B cell (primary cell): ENCODE results near the gene DLG2. TPM values are rescaled to one million over a fixed set of nuclear protein-coding genes. Genes with fewer than 3 reads are reported as not detected.

Experiments used
- ATAC-seq: fragments of 200-7000 bp; cut with Tn5 transposase; one replicate; pipeline ENCODE4 v1.10.0; 2021; ENCODE audit warnings: low read depth, mild to moderate bottlenecking, moderate number of reproducible peaks, moderate library complexity
- CTCF ChIA-PET: fragments of 350-600 bp; sonication (Branson Sonifier 250); formaldehyde crosslinking; loops from one replicate; lab custom pipeline; 2021; ENCODE audit warnings: antibody characterized with exemption, inconsistent platforms; lab: Charles Lee
- POLR2A ChIA-PET: fragments of 350-600 bp; sonication (Branson Sonifier 250); formaldehyde crosslinking; loops from one replicate; lab custom pipeline; 2021; ENCODE audit warnings: antibody characterized with exemption; lab: Charles Lee
- DNase-seq: peaks from one replicate; pipeline ENCODE4 v3.0.0; 2013
- H2AFZ ChIP-seq: 2 replicates; pipeline ENCODE4 v1.6.1; 2012; ENCODE audit warnings: mild to moderate bottlenecking, low read depth, low read length; ENCODE audit not compliant: insufficient read depth, poor library complexity, severe bottlenecking
- H3K27ac ChIP-seq, 2 donors: 1 replicate in 1 of 2; 2 replicates in 1 of 2; pipeline ENCODE4 v1.5.1; 2012 to 2013; ENCODE audit warnings: low read length in 2 of 2, mild to moderate bottlenecking in 2 of 2, moderate library complexity in 1 of 2
- H3K27me3 ChIP-seq, 4 experiments: fragments of 200-600 bp in 1 of 4; sonication (generic) in 1 of 4; replicated peaks in 1 of 4; 1 replicate in 2 of 4; 2 replicates in 2 of 4; pipeline versions ENCODE4 v1.6.1 to v1.7.0; 2013 to 2016; ENCODE audit warnings: low read length in 3 of 4, mild to moderate bottlenecking in 2 of 4, mixed read lengths in 1 of 4, moderate library complexity in 1 of 4; ENCODE audit not compliant: insufficient read depth in 4 of 4, control insufficient read depth in 3 of 4; ENCODE audit errors: control extremely low read depth in 1 of 4
- H3K36me3 ChIP-seq, 2 experiments: replicated peaks in 1 of 2; 1 replicate in 1 of 2; 2 replicates in 1 of 2; pipeline versions ENCODE4 v1.6.1 to v1.7.1; 2013; ENCODE audit warnings: low read length in 1 of 2; ENCODE audit not compliant: insufficient read depth in 2 of 2, control insufficient read depth in 1 of 2; ENCODE audit errors: control extremely low read depth in 1 of 2, extremely low read depth in 1 of 2
- H3K4me1 ChIP-seq, 2 donors: fragments of 200-600 bp in 1 of 2; sonication (generic) in 1 of 2; 1 replicate in 1 of 2; 2 replicates in 1 of 2; pipeline versions ENCODE4 v1.5.1 to v1.6.1; 2013 to 2017; ENCODE audit warnings: low read length in 2 of 2; ENCODE audit not compliant: control insufficient read depth in 2 of 2, insufficient read depth in 2 of 2
- H3K4me2 ChIP-seq: replicated peaks from 2 replicates; pipeline ENCODE3; 2012; ENCODE audit warnings: mild to moderate bottlenecking, low read depth, low read length; ENCODE audit not compliant: poor library complexity, severe bottlenecking
- H3K4me3 ChIP-seq, 5 experiments: fragments of 200-600 bp in 1 of 5; sonication (generic) in 1 of 5; 1 replicate in 3 of 5; 2 replicates in 2 of 5; pipeline versions ENCODE4 v1.5.1 to v1.7.0; 2011 to 2016; ENCODE audit warnings: low read length in 4 of 5, mild to moderate bottlenecking in 4 of 5, low read depth in 2 of 5, control low read depth in 1 of 5, moderate library complexity in 1 of 5; ENCODE audit not compliant: insufficient read depth in 1 of 5; ENCODE audit errors: control extremely low read depth in 1 of 5, extremely low read depth in 1 of 5
- H3K79me2 ChIP-seq: fragments of 200-600 bp; sonication (generic); one replicate; pipeline ENCODE4 v1.6.0; 2016; ENCODE audit warnings: low read length; ENCODE audit not compliant: control insufficient read depth, insufficient read depth
- H3K9ac ChIP-seq: fragments of 200-600 bp; sonication (generic); 2 replicates; pipeline ENCODE4 v1.6.1; 2017; ENCODE audit warnings: mild to moderate bottlenecking, low read length, moderate library complexity
- H3K9me3 ChIP-seq, 3 donors: one replicate each; pipeline versions ENCODE4 v1.6.1 to v1.7.1; 2013; ENCODE audit warnings: low read length in 2 of 3; ENCODE audit not compliant: control insufficient read depth in 2 of 3, insufficient read depth in 1 of 3; ENCODE audit errors: control extremely low read depth in 1 of 3
- H4K20me1 ChIP-seq: 2 replicates; pipeline ENCODE4 v1.6.0; 2012; ENCODE audit warnings: mild to moderate bottlenecking, low read length; ENCODE audit not compliant: insufficient read depth, control insufficient read depth, poor library complexity, severe bottlenecking
- H3K27ac Mint-ChIP-seq: one replicate; pipeline ENCODE4 v1.8.0; 2021; ENCODE audit warnings: mixed read lengths
- H3K27me3 Mint-ChIP-seq: one replicate; pipeline ENCODE4 v1.8.0; 2021; ENCODE audit warnings: mixed read lengths
- H3K4me1 Mint-ChIP-seq: one replicate; pipeline ENCODE4 v1.8.0; 2021; ENCODE audit warnings: mixed read lengths
- H3K4me3 Mint-ChIP-seq: one replicate; pipeline ENCODE4 v1.8.0; 2021; ENCODE audit warnings: mixed read lengths
- H3K9me3 Mint-ChIP-seq: one replicate; pipeline ENCODE4 v1.8.0; 2022; ENCODE audit warnings: mixed read lengths; ENCODE audit not compliant: insufficient read depth
- CTCF ChIP-seq: fragments of 200-600 bp; IDR thresholded peaks from one replicate; pipeline ENCODE4 v1.8.0; 2022; ENCODE audit warnings: antibody characterized with exemption, mild to moderate bottlenecking
- EZH2 ChIP-seq: IDR thresholded peaks from 2 replicates; pipeline ENCODE4 v1.6.1; 2012; ENCODE audit warnings: borderline replicate concordance, low read depth, mild to moderate bottlenecking, moderate library complexity, low read length; ENCODE audit not compliant: insufficient read depth, poor library complexity, severe bottlenecking
- WGBS: methylation state at CpG from one replicate; pipeline ENCODE4 v1.1.5; 2013; ENCODE audit warnings: missing lambda C conversion rate; ENCODE audit not compliant: insufficient coverage; 5-methylcytosine and 5-hydroxymethylcytosine counted together
- intact Hi-C: fragments of 100-400 bp; cut with micrococcal nuclease; formaldehyde crosslinking; loops from one replicate; pipeline ENCODE4 v1.10.0; 2022
- polyA plus RNA-seq: library from polyadenylated mRNA; depleted of rRNA; stranded (reverse); fragments of >200 nt; gene quantifications from 2 replicates; pipeline ENCODE4 v1.2.3, GENCODE V29; 2012
- total RNA-seq, 2 donors: library from RNA; stranded (reverse); fragments of 120-200 nt in 1 of 2; gene quantifications; 1 replicate in 1 of 2; 2 replicates in 1 of 2; pipeline versions ENCODE4 v1.2.3 to v1.2.4, GENCODE V29; 2013 to 2022

DLG2 gene
- total and polyA plus RNA-seq, 2 donors (not counting 1 experiment from before 2014, with no cell fraction given), result 0.54 to 5.4 TPM

GRCh38 chr11:83827520-83827919 is 1799.6 kb downstream of the DLG2 start:
- no peak overlapping the region for H3K27ac ChIP-seq
- Mint-ChIP-seq H3K4me3 (no peak overlapping the region), H3K27me3 (peaks cover 5% of the 10 kb centered on the region), H3K4me1 (no peaks in the 10 kb centered on the region), H3K27ac (no peak overlapping the region), H3K9me3 (no peaks in the 10 kb centered on the region)
- H3K79me2 ChIP-seq, result no peaks in the 10 kb centered on the region
- CTCF ChIA-PET, result interaction anchor here (0.9 to 2.0 kb wide), 9 partner anchors 8 to 535 kb away, joined by 3 to 11 read pairs (median 3); no protein-coding TSS in a partner anchor
- no peaks in the 10 kb centered on the region for H3K9me3 ChIP-seq
- no peaks in the 10 kb centered on the region for H4K20me1 ChIP-seq
- no peaks in the 10 kb centered on the region for H3K27me3 ChIP-seq
- WGBS, result no CpG with 5 or more reads among the region's 3 CpGs
- H3K9ac ChIP-seq, result no peak overlapping the region
- no peak overlapping the region for H3K4me3 ChIP-seq
- no peak for TF ChIP-seq CTCF
- TF ChIP-seq EZH2, result no peak
- no peak overlapping the region for H2AFZ ChIP-seq
- POLR2A ChIA-PET, result no interaction called here
- intact Hi-C loops, result no loop called here
- H3K36me3 ChIP-seq, result no peaks in the 10 kb centered on the region
- no peaks in the 10 kb centered on the region for H3K4me1 ChIP-seq
- DNase-seq, result no peak
- ATAC-seq, result no peak
- no peak overlapping the region for H3K4me2 ChIP-seq

GRCh38 chr11:83826078-83826477 is 1801.1 kb downstream of the DLG2 start:
- no peak for ATAC-seq
- Histone ChIP-seq H3K27ac (no peak overlapping the region), H3K27me3 (no peaks in the 10 kb centered on the region), H3K9ac (no peak overlapping the region), H4K20me1 (no peaks in the 10 kb centered on the region), H3K36me3 (no peaks in the 10 kb centered on the region), H3K4me2 (no peak overlapping the region), H3K4me1 (no peaks in the 10 kb centered on the region), H3K4me3 (no peak overlapping the region), H3K79me2 (no peaks in the 10 kb centered on the region), H2AFZ (no peak overlapping the region), H3K9me3 (no peaks in the 10 kb centered on the region)
- intact Hi-C loops, result no loop called here
- Mint-ChIP-seq H3K27ac (no peak overlapping the region), H3K4me3 (no peak overlapping the region), H3K27me3 (peaks cover 5% of the 10 kb centered on the region), H3K4me1 (no peaks in the 10 kb centered on the region), H3K9me3 (no peaks in the 10 kb centered on the region)
- ChIA-PET POLR2A (no interaction called here), CTCF (interaction anchor here (0.7 to 3.3 kb wide), 3 partner anchors 10 to 13 kb away, joined by 3 to 8 read pairs (median 3); no protein-coding TSS in a partner anchor)
- no peak for DNase-seq
- TF ChIP-seq EZH2, result no peak
- no peak for TF ChIP-seq CTCF
